HEK293T (cell line): ENCODE measurements around the gene CKS1B.

Source experiments
- ARNT ChIP-seq: fragments of 450-650 bp; IDR thresholded peaks from 2 replicates; pipeline ENCODE4 v1.6.1; 2017; ENCODE audit warnings: mild to moderate bottlenecking
- BHLHE40 ChIP-seq: fragments of 450-650 bp; IDR thresholded peaks from 2 replicates; pipeline ENCODE4 v1.6.1; 2016; ENCODE audit warnings: mild to moderate bottlenecking, moderate library complexity, borderline replicate concordance
- ELF4 ChIP-seq: fragments of 450-650 bp; IDR thresholded peaks from 2 replicates; pipeline ENCODE4 v1.6.1; 2017; ENCODE audit warnings: antibody characterized with exemption
- FOXA1 ChIP-seq: fragments of 450-650 bp; IDR thresholded peaks from 2 replicates; pipeline ENCODE4 v1.6.1; 2016; ENCODE audit warnings: mild to moderate bottlenecking
- FOXK2 ChIP-seq: fragments of 450-650 bp; IDR thresholded peaks from 2 replicates; pipeline ENCODE4 v1.6.1; 2016; ENCODE audit warnings: mild to moderate bottlenecking
- FOXM1 ChIP-seq: fragments of 450-650 bp; IDR thresholded peaks from 2 replicates; pipeline ENCODE4 v1.6.1; 2017; ENCODE audit warnings: mild to moderate bottlenecking, borderline replicate concordance
- HDGF ChIP-seq: fragments of 450-650 bp; IDR thresholded peaks from 2 replicates; pipeline ENCODE4 v1.6.1; 2017; ENCODE audit warnings: antibody characterized with exemption, borderline replicate concordance
- L3MBTL2 ChIP-seq: fragments of 450-650 bp; conservative IDR thresholded peaks from 2 replicates; pipeline ENCODE4 v1.6.1; 2016; ENCODE audit warnings: mild to moderate bottlenecking
- LEF1 ChIP-seq: fragments of 450-650 bp; IDR thresholded peaks from 2 replicates; pipeline ENCODE4 v1.6.1; 2017; ENCODE audit warnings: mild to moderate bottlenecking, borderline replicate concordance
- NFRKB ChIP-seq: fragments of 450-650 bp; IDR thresholded peaks from 2 replicates; pipeline ENCODE4 v1.6.1; 2016; ENCODE audit warnings: mild to moderate bottlenecking, moderate library complexity
- PKNOX1 ChIP-seq: fragments of 450-650 bp; IDR thresholded peaks from 2 replicates; pipeline ENCODE4 v1.6.1; 2016
- SP1 ChIP-seq: fragments of 450-650 bp; IDR thresholded peaks from 2 replicates; pipeline ENCODE4 v1.6.1; 2017
- SUZ12 ChIP-seq: fragments of 450-650 bp; IDR thresholded peaks from 2 replicates; pipeline ENCODE4 v1.6.1; 2016; ENCODE audit warnings: mild to moderate bottlenecking
- TARDBP ChIP-seq: fragments of 450-650 bp; IDR thresholded peaks from 2 replicates; pipeline ENCODE4 v1.6.1; 2016

DNA sequence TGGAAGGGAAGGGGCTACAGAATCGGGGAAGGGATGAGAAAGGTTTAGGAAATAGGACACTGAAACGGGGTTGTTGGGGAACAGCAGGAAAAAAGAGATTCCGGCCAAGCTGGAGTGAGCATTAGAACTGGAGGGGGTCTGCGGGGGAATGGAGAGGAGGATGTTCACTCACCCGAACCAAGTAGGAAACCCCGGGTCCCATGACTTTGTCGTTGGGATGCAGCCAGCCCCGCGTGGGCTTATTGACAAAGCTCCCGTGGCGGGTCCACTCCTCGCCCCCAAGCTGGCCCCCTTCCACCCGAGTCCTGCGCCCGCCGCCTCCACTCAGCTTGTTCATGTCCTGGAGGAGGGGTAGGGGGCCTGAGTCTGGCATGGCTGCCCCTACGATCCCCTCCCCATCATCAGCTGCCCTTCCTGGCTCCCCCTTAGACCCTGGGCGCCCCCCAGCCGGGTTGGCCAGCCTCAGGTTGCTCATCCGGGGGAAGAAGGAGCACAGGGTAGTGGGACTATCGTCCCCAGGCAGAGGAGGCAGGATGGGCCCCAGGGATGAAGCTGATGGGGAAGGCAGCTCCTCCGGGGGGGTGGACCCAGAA lies 4.5 kb upstream of the CKS1B start:
- TF ChIP-seq SP1 (no peak), ARNT (no peak), FOXM1 (no peak), BHLHE40 (no peak), FOXK2 (no peak), HDGF (no peak), ELF4 (no peak), L3MBTL2 (no peak), FOXA1 (no peak), TARDBP (no peak), LEF1 (no peak), NFRKB (no peak), PKNOX1 (no peak), SUZ12 (no peak)
